ENCODE data around the gene IQUB. TPM values are rescaled to one million over a fixed set of nuclear protein-coding genes. Genes with fewer than 3 reads are reported as not detected.

Gene IQUB
- total RNA-seq, 4 donors from 2014 or later, result 0.83 to 13.3 (median 6.7) TPM

GRCh38 chr7:123522066-123522465 is 12.3 kb downstream of the IQUB start:
- Histone ChIP-seq H3K27ac (replicated peaks in 1 of 4) (no peak overlapping the region), H3K4me1 (no peaks in the 10 kb centered on the region), H3K27me3 (no peaks in the 10 kb centered on the region), H3K36me3 (no peaks in the 10 kb centered on the region), H3K4me3 (no peak overlapping the region), H3K9me3 (no peaks in the 10 kb centered on the region)
- no peak for DNase-seq (ENCODE audit: extremely low spot score)
- TF ChIP-seq EP300 (IDR thresholded peaks at IDR 0.05) (no peak), CTCF (IDR thresholded peaks at IDR 0.05) (no peak), POLR2AphosphoS5 (IDR thresholded peaks at IDR 0.05) (no peak), POLR2A (IDR thresholded peaks at IDR 0.05; ENCODE audit: low read depth) (no peak)
- 92% methylated on average over 2 of the region's 2 CpGs for WGBS
- intact Hi-C loops (cut with DNase I), result no loop called here

- Histone ChIP-seq H3K36me3 (no peaks in the 10 kb centered on the region), H3K4me3 (no peak overlapping the region), H3K4me1 (no peaks in the 10 kb centered on the region), H3K27ac (replicated peaks in 1 of 4) (no peak overlapping the region), H3K9me3 (peaks cover 0 to 3% (median 0%) of the 10 kb centered on the region in 4 donors), H3K27me3 (no peaks in the 10 kb centered on the region)
- no peak for DNase-seq (ENCODE audit: extremely low spot score)
- WGBS, result 82% methylated on average over 2 of the region's 2 CpGs
- intact Hi-C loops (cut with DNase I), result no loop called here
- TF ChIP-seq CTCF (IDR thresholded peaks at IDR 0.05) (no peak), POLR2AphosphoS5 (IDR thresholded peaks at IDR 0.05) (no peak), POLR2A (IDR thresholded peaks at IDR 0.05; ENCODE audit: low read depth) (no peak), EP300 (IDR thresholded peaks at IDR 0.05) (no peak)
Measured at GRCh38 chr7:123505221-123505620, 29.2 kb downstream of the IQUB start.

GRCh38 chr7:123502201-123502600 is 32.2 kb downstream of the IQUB start:
- H3K36me3 ChIP-seq, result no peaks in the 10 kb centered on the region
- H3K4me1 ChIP-seq, result no peaks in the 10 kb centered on the region
- TF ChIP-seq EP300 (IDR thresholded peaks at IDR 0.05), result no peak
- no peak for TF ChIP-seq POLR2AphosphoS5 (IDR thresholded peaks at IDR 0.05)
- no peak for TF ChIP-seq CTCF (IDR thresholded peaks at IDR 0.05)
- no peak for TF ChIP-seq POLR2A (IDR thresholded peaks at IDR 0.05; ENCODE audit: low read depth)
- no peak for DNase-seq (ENCODE audit: extremely low spot score)
- intact Hi-C loops (cut with DNase I), result no loop called here
- no peaks in the 10 kb centered on the region for H3K27me3 ChIP-seq
- no peak overlapping the region for H3K27ac ChIP-seq (replicated peaks in 1 of 4)
- WGBS, result 89% methylated on average over 5 of the region's 5 CpGs
- peaks cover 0 to 3% (median 0%) of the 10 kb centered on the region in 4 donors for H3K9me3 ChIP-seq
- no peak overlapping the region for H3K4me3 ChIP-seq

GRCh38 chr7:123500878-123501489 is 33.4 kb downstream of the IQUB start:
- Histone ChIP-seq H3K27me3 (no peaks in the 10 kb centered on the region), H3K36me3 (no peaks in the 10 kb centered on the region), H3K9me3 (peaks cover 0 to 3% (median 0%) of the 10 kb centered on the region in 4 donors), H3K4me1 (no peaks in the 10 kb centered on the region), H3K4me3 (no peak overlapping the region), H3K27ac (replicated peaks in 1 of 4) (no peak overlapping the region)
- DNase-seq (ENCODE audit: extremely low spot score), result no peak
- TF ChIP-seq CTCF (IDR thresholded peaks at IDR 0.05), result no peak
- TF ChIP-seq POLR2A (IDR thresholded peaks at IDR 0.05; ENCODE audit: low read depth), result no peak
- TF ChIP-seq POLR2AphosphoS5 (IDR thresholded peaks at IDR 0.05), result no peak
- TF ChIP-seq EP300 (IDR thresholded peaks at IDR 0.05), result no peak
- intact Hi-C loops (cut with DNase I), result no loop called here
- 81% methylated on average over 1 of the region's 1 CpG for WGBS

Data from esophagus muscularis mucosa (tissue), 4 donors.